ENCODE results near the gene B3GNT8.

GRCh38 chr19:41409288-41409687, 17.9 kb downstream of the B3GNT8 start:
- TF ChIP-seq MYC (IDR thresholded peaks at IDR 0.05; ENCODE audit: low read depth, low read length) (no peak), CTCF (IDR thresholded peaks at IDR 0.05; ENCODE audit: low read depth, low read length) (no peak)
